Thoracic aorta (tissue), 2 donors: Measurements from ENCODE around the gene PCMT1. TPM values are rescaled to one million over a fixed set of nuclear protein-coding genes. Genes with fewer than 3 reads are reported as not detected.

Experiments used
- ATAC-seq: fragments of 150-250 bp; one replicate; pipeline ENCODE4 v1.8.0; 2017; ENCODE audit warnings: low read depth; ENCODE audit not compliant: insufficient number of reproducible peaks, low FRiP score
- DNase-seq: peaks from one replicate; pipeline ENCODE4 v3.0.0-alpha.2; 2020; ENCODE audit warnings: low spot score
- H3K27ac ChIP-seq, 2 donors: fragments of 200-600 bp; sonication (generic); 1 replicate in 1 of 2; 2 replicates in 1 of 2; pipeline ENCODE4 v1.5.1; 2016; ENCODE audit warnings: mild to moderate bottlenecking in 2 of 2, moderate library complexity in 2 of 2
- H3K27me3 ChIP-seq: fragments of 200-600 bp; sonication (generic); replicated peaks from 2 replicates; pipeline ENCODE4 v1.6.0; 2016; ENCODE audit warnings: mild to moderate bottlenecking; ENCODE audit not compliant: insufficient read depth
- H3K36me3 ChIP-seq: fragments of 200-600 bp; sonication (generic); one replicate; pipeline ENCODE4 v1.5.1; 2016
- H3K4me1 ChIP-seq, 2 donors: fragments of 200-600 bp; sonication (generic); 1 replicate in 1 of 2; 2 replicates in 1 of 2; pipeline versions ENCODE4 v1.5.1 to v1.6.0; 2016; ENCODE audit warnings: low read depth in 2 of 2, mild to moderate bottlenecking in 1 of 2; ENCODE audit not compliant: control insufficient read depth in 1 of 2
- H3K4me3 ChIP-seq: fragments of 200-600 bp; sonication (generic); 2 replicates; pipeline ENCODE4 v1.5.1; 2016; ENCODE audit warnings: mild to moderate bottlenecking
- H3K9me3 ChIP-seq: fragments of 200-600 bp; sonication (generic); 2 replicates; pipeline ENCODE4 v1.5.1; 2016
- CTCF ChIP-seq: fragments of 200-600 bp; sonication (generic); IDR thresholded peaks from one replicate; pipeline ENCODE4 v1.5.1; 2019; ENCODE audit warnings: antibody characterized with exemption
- total RNA-seq, 2 donors: library from RNA; depleted of rRNA; stranded (reverse); fragments of >200 nt; gene quantifications; one replicate each; pipeline versions ENCODE4 v1.1.0 to v1.2.3, GENCODE V29; 2016

Gene PCMT1
- total RNA-seq, 2 donors from 2014 or later = 40.6 to 86.0 TPM

DNA sequence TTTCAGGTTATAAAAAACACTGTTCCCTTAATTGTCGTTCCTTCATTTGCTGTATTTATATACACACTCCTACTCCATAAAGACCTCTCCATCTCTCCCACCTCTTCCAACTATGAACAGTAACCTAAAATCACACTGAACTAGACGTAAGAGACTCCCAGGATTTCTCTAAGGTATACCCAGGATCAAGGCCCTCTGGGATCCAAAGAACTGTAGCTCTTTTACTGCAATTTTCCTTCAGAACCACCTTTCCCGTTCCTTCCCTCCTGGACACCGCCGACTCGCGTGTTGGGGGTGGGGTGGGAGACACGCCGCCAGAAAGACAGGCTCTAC, 32.3 kb upstream of the PCMT1 start:
- no peak for ATAC-seq

GRCh38 chr6:149717588-149718458, 31.7 kb upstream of the PCMT1 start, which contains the start of gene LATS1:
LATS1 (minus strand) TSS chr6:149718101; CDS start chr6:149702126, 15,975 bp downstream.
- DNase-seq = peak; percentile 64
- no peak for TF ChIP-seq CTCF
- Histone ChIP-seq H3K36me3 (no peaks in the 10 kb centered on the region), H3K4me1 (peaks cover 28 to 36% of the 10 kb centered on the region in 2 donors), H3K27me3 (no peaks in the 10 kb centered on the region), H3K27ac (peak within 1 kb of the TSS; percentile 92 to 99), H3K4me3 (peak within 1 kb of the TSS; percentile 96), H3K9me3 (no peaks in the 10 kb centered on the region)
- peak; percentile 82 for ATAC-seq

More for the DNA sequence above, 32.3 kb upstream of the PCMT1 start:
- Histone ChIP-seq H3K4me1 (peaks cover 28 to 36% of the 10 kb centered on the region in 2 donors), H3K4me3 (peak overlapping the region; percentile 96), H3K27ac (peak overlapping the region; percentile 92 to 99), H3K36me3 (no peaks in the 10 kb centered on the region), H3K9me3 (no peaks in the 10 kb centered on the region), H3K27me3 (no peaks in the 10 kb centered on the region)
- no peak for DNase-seq
- no peak for TF ChIP-seq CTCF

DNA sequence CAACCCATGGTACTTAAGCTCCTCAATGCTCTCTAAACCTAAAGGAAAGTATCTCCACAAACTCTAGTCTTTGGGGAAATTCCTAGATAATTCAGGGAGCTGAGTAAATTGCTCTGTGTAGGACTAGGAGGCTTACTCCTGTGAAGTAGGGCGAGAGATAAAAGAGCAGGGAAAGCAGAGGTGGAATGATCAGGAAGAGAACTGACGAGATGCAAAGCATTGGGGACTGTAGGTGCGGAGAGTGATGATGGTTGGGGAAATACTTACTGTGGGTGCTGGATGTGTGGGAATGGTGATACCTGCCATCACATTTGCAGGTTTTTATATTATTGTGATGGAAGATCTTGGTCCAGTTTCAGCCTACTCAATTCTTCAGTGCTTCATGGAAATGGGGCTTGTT, 30.0 kb upstream of the PCMT1 start:
- Histone ChIP-seq H3K27me3 (no peaks in the 10 kb centered on the region), H3K9me3 (no peaks in the 10 kb centered on the region), H3K36me3 (no peaks in the 10 kb centered on the region), H3K27ac (no peak overlapping the region), H3K4me3 (no peak overlapping the region), H3K4me1 (peaks cover 25 to 26% of the 10 kb centered on the region in 2 donors)
- ATAC-seq = no peak
- DNase-seq = no peak
- TF ChIP-seq CTCF = no peak

GRCh38 chr6:149723262-149723661, 26.3 kb upstream of the PCMT1 start:
- Histone ChIP-seq H3K36me3 (no peaks in the 10 kb centered on the region), H3K4me1 (peaks cover 0 to 5% of the 10 kb centered on the region in 2 donors), H3K4me3 (no peak overlapping the region), H3K27ac (no peak overlapping the region), H3K9me3 (no peaks in the 10 kb centered on the region), H3K27me3 (no peaks in the 10 kb centered on the region)
- ATAC-seq (no peak), DNase-seq (no peak)
- no peak for TF ChIP-seq CTCF

DNA sequence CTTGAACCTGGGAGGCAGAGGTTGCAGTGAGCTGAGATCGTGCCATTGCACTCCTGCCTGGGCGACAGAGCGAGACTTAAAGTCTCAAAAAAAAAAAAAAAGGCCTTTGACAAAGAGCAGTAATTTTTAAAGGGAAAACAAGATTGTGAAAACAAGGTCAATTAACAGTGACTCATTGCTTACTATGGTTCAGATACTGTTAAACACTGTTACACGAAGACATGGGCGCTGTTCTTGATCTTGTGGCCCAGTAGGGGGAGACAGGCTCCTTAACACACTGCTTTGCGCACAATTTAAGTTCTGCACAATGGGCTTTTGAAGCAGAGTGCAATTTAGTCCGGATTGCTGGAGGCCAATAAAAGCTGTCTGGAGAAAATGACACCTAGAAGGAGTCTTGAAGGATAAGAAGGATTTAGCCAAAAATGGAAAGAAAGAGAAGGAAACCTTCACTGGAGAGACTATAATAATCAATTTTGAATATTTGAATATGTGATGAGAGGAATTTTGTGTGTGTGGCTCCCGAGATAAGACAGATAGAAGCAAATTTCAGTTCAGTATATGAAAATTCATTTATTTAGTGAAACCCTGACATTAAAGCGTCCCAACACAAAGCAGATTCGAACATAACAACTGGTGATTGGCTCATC, 25.6 kb upstream of the PCMT1 start:
- Histone ChIP-seq H3K27ac (no peak overlapping the region), H3K27me3 (no peaks in the 10 kb centered on the region), H3K4me3 (no peak overlapping the region), H3K9me3 (no peaks in the 10 kb centered on the region), H3K36me3 (peaks cover 4% of the 10 kb centered on the region), H3K4me1 (peaks cover 0 to under 1% of the 10 kb centered on the region in 2 donors)
- ATAC-seq (peak; percentile 46), DNase-seq (no peak)
- peak; percentile 43 for TF ChIP-seq CTCF
